Neural progenitor cell (in vitro differentiated cells): ENCODE measurements around the gene PPBP.

ENCODE experiments used
- CTCF ChIP-seq: fragments of 200-600 bp; sonication (generic); IDR thresholded peaks from 2 replicates; pipeline ENCODE4 v1.5.1; 2017; ENCODE audit warnings: antibody characterized with exemption, mild to moderate bottlenecking
- EZH2phosphoT487 ChIP-seq: fragments of 200-600 bp; sonication (generic); IDR thresholded peaks from 2 replicates; pipeline ENCODE4 v1.6.1; 2017; ENCODE audit warnings: antibody characterized with exemption

DNA sequence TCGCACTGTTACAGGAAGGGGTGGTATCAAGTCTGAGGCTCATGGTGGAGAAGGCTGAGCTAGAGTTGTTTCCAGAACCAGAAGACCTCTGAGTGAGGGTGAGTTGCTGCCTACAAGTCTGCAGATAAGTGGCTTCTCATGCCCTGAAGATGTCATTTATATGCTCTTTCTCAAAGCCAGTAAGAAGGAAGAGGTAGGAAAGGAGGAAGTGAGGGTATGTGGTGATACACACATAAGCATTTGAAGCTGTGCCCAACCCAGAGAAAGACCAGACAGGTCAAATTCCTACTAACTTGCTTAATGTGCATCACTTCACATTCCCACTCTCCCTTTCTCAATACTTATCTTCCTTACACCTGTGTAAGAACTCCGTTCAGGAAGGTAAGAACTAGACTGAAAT is at the start of gene PPBP:
- no peak for TF ChIP-seq CTCF
- no peak for TF ChIP-seq EZH2phosphoT487
